Nephron (organoid): Measurements from ENCODE around the gene COL6A3.
A peak's percentile ranks its signal among the peaks of the same experiment; 100 is the strongest.

ENCODE experiments used
- H3K27ac Mint-ChIP-seq, 3 experiments: 2 replicates each; pipeline ENCODE4 v1.8.0; 2020; ENCODE audit warnings: mixed read lengths in 3 of 3, mild to moderate bottlenecking in 2 of 3, moderate library complexity in 1 of 3
- H3K27me3 Mint-ChIP-seq: 2 replicates; pipeline ENCODE4 v1.8.0; 2021; ENCODE audit warnings: low read depth, mild to moderate bottlenecking, moderate library complexity, mixed read lengths
- H3K36me3 Mint-ChIP-seq: 2 replicates; pipeline ENCODE4 v1.8.0; 2020; ENCODE audit warnings: low read depth, mixed read lengths
- H3K4me1 Mint-ChIP-seq: 2 replicates; pipeline ENCODE4 v1.8.0; 2020; ENCODE audit warnings: mixed read lengths
- H3K4me3 Mint-ChIP-seq, 3 experiments: 2 replicates each; pipeline ENCODE4 v1.8.0; 2020; ENCODE audit warnings: mild to moderate bottlenecking in 3 of 3, mixed read lengths in 3 of 3, moderate library complexity in 2 of 3
- H3K9me3 Mint-ChIP-seq: 2 replicates; pipeline ENCODE4 v1.8.0; 2020; ENCODE audit warnings: mixed read lengths
- CTCF ChIP-seq, 3 experiments: fragments of 200-600 bp; sonication (generic); IDR thresholded peaks; one replicate each; pipeline ENCODE4 v1.5.0; 2021; ENCODE audit warnings: antibody characterized with exemption in 3 of 3; ENCODE audit not compliant: unreplicated experiment in 3 of 3

Gene COL6A3

DNA sequence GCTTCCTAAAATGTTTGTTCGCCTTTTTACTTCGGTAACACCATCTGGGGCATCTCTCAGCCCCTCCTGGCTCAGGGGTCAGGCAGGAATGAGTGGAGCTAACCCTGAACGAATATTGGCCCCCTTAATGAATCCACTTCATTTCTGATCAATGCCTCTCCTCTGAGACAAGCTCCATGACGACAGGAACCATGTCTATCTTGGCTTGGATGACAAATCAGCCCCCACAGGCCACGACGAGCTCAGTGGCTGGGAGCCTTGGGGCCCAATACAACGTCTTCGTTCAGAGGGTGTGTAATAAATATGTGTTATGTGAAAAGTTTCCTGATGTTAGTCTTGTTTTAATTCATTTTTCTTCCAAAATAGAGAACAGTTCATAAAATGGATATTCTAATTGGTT, 133.0 kb downstream of the COL6A3 start:
- Mint-ChIP-seq H3K9me3 (peaks cover 9% of the 10 kb centered on the region), H3K4me3 (no peak overlapping the region), H3K27me3 (peaks cover 4% of the 10 kb centered on the region)

GRCh38 chr2:237280229-237280628, 133.7 kb downstream of the COL6A3 start:
- Mint-ChIP-seq H3K27ac (peak overlapping the region; percentile 83 to 92 (median 87)), H3K9me3 (peaks cover 9% of the 10 kb centered on the region), H3K4me3 (peak overlapping the region in 2 of 3 experiments; percentile 36 to 58), H3K27me3 (peaks cover 4% of the 10 kb centered on the region), H3K4me1 (peaks cover 51% of the 10 kb centered on the region), H3K36me3 (peaks cover 4% of the 10 kb centered on the region)
- TF ChIP-seq CTCF (IDR thresholded peaks at IDR 0.05; ENCODE audit: unreplicated experiment in 3 of 3), result no peak

More for the DNA sequence above, 133.0 kb downstream of the COL6A3 start:
- peaks cover 51% of the 10 kb centered on the region for H3K4me1 Mint-ChIP-seq
- peaks cover 4% of the 10 kb centered on the region for H3K36me3 Mint-ChIP-seq
- TF ChIP-seq CTCF (IDR thresholded peaks at IDR 0.05; ENCODE audit: unreplicated experiment in 3 of 3), result no peak
- peak overlapping the region; percentile 58 to 92 (median 87) for H3K27ac Mint-ChIP-seq

- no peak for TF ChIP-seq CTCF (IDR thresholded peaks at IDR 0.05; ENCODE audit: unreplicated experiment in 3 of 3)
- H3K4me1 Mint-ChIP-seq, result peaks cover 51% of the 10 kb centered on the region
- peaks cover 4% of the 10 kb centered on the region for H3K36me3 Mint-ChIP-seq
- H3K4me3 Mint-ChIP-seq, result peak overlapping the region; percentile 18 to 40 (median 33)
- H3K9me3 Mint-ChIP-seq, result peaks cover 9% of the 10 kb centered on the region
- H3K27me3 Mint-ChIP-seq, result peaks cover 4% of the 10 kb centered on the region
- H3K27ac Mint-ChIP-seq, result peak overlapping the region; percentile 83 to 92 (median 87)
Measured at GRCh38 chr2:237279012-237279768, 134.8 kb downstream of the COL6A3 start.

GRCh38 chr2:237278568-237278967, 135.4 kb downstream of the COL6A3 start:
- Mint-ChIP-seq H3K4me1 (peaks cover 51% of the 10 kb centered on the region), H3K27ac (peak overlapping the region; percentile 83 to 92 (median 87)), H3K9me3 (peaks cover 9% of the 10 kb centered on the region), H3K36me3 (peaks cover 4% of the 10 kb centered on the region), H3K27me3 (peaks cover 4% of the 10 kb centered on the region), H3K4me3 (peak overlapping the region in 2 of 3 experiments; percentile 33 to 40)
- TF ChIP-seq CTCF (IDR thresholded peaks at IDR 0.05; ENCODE audit: unreplicated experiment in 3 of 3), result no peak

DNA sequence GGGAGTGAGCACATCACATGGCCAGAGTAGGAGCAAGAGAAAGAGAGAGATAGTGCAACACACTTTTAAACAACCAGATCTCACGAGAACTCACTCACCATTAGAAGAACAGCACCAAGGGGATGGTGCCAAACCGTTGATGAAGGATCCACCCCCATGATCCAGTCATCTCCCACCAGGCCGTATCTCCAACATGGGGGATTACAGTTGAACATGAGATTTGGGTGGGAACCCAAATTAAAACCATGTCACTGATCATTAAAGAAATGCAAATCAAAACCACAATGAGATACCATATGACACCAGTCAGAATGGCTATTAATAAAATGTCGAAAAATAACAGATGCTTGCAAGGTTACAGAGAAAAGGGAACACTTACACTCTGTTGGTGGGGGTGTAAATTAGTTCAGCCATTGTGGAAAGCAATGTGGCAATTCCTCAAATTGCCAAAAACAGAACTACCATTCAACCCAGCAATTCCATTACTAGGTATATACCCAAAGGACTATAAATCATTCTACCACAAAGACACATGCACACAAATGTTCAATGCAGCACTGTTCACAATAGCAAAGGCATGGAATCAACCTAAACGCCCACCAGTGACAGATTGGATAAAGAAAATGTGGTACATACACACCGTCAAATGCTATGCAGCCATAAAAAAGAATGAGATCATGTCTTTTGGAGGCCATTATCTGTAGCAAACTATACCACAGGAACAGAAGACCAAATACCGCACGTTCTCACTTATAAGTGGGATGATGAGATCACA, 137.1 kb downstream of the COL6A3 start:
- Mint-ChIP-seq H3K27me3 (peaks cover 4% of the 10 kb centered on the region), H3K27ac (peak overlapping the region; percentile 32 to 63 (median 34)), H3K9me3 (peaks cover 13% of the 10 kb centered on the region), H3K4me3 (no peak overlapping the region), H3K36me3 (peaks cover 4% of the 10 kb centered on the region), H3K4me1 (peaks cover 52% of the 10 kb centered on the region)
- TF ChIP-seq CTCF (IDR thresholded peaks at IDR 0.05; ENCODE audit: unreplicated experiment in 3 of 3), result no peak
